Keratinocyte (primary cell): Measurements from ENCODE around the gene CTTNBP2. TPM values are rescaled to one million over a fixed set of nuclear protein-coding genes. Genes with fewer than 3 reads are reported as not detected.

ENCODE experiments used
- DNase-seq: peaks from one replicate; pipeline ENCODE4 v3.0.0-alpha.2; 2011; ENCODE audit warnings: low read depth, missing footprints, low spot score
- FAIRE-seq: peaks from 2 replicates; lab custom pipeline; 2011; peaks lifted over from hg19 to GRCh38; lab: Jason Lieb, UNC
- H2AFZ ChIP-seq: 2 replicates; pipeline ENCODE4 v1.6.0; 2012; ENCODE audit warnings: low read length, control low read depth, inconsistent platforms; ENCODE audit not compliant: control insufficient read depth
- H3K27ac ChIP-seq: 2 replicates; pipeline ENCODE4 v1.5.1; 2011; ENCODE audit warnings: low read length; ENCODE audit not compliant: control insufficient read depth, insufficient read depth
- H3K27me3 ChIP-seq: 3 replicates; pipeline ENCODE4 v1.6.0; 2011; ENCODE audit warnings: low read length; ENCODE audit not compliant: control insufficient read depth, insufficient read depth; ENCODE audit errors: extremely low read depth
- H3K36me3 ChIP-seq, 2 experiments: 2 replicates in 1 of 2; 3 replicates in 1 of 2; pipeline ENCODE4 v1.5.1; 2011; ENCODE audit warnings: low read length in 2 of 2, mild to moderate bottlenecking in 1 of 2; ENCODE audit not compliant: control insufficient read depth in 2 of 2, insufficient read depth in 2 of 2; ENCODE audit errors: extremely low read depth in 1 of 2
- H3K4me1 ChIP-seq: 3 replicates; pipeline ENCODE4 v1.5.1; 2011; ENCODE audit warnings: low read length; ENCODE audit not compliant: control insufficient read depth, insufficient read depth; ENCODE audit errors: extremely low read depth
- H3K4me2 ChIP-seq: 3 replicates; pipeline ENCODE4 v1.6.0; 2011; ENCODE audit warnings: low read depth, low read length; ENCODE audit not compliant: control insufficient read depth, insufficient read depth; ENCODE audit errors: extremely low read depth
- H3K4me3 ChIP-seq, 3 experiments: fragments of 200-600 bp in 1 of 3; sonication (generic) in 1 of 3; 2 replicates in 2 of 3; 3 replicates in 1 of 3; pipeline ENCODE4 v1.5.1; 2011 to 2016; ENCODE audit warnings: low read length in 3 of 3, mild to moderate bottlenecking in 3 of 3, control low read depth in 2 of 3, inconsistent platforms in 1 of 3, low read depth in 1 of 3, mixed read lengths in 1 of 3, mixed run types in 1 of 3, moderate library complexity in 1 of 3; ENCODE audit not compliant: control insufficient read depth in 2 of 3, insufficient read depth in 2 of 3; ENCODE audit errors: extremely low read depth in 1 of 3
- H3K79me2 ChIP-seq: 2 replicates; pipeline ENCODE4 v1.6.0; 2012; ENCODE audit warnings: low read length; ENCODE audit not compliant: control insufficient read depth, insufficient read depth
- H3K9ac ChIP-seq: 3 replicates; pipeline ENCODE4 v1.6.0; 2011; ENCODE audit warnings: low read length; ENCODE audit not compliant: control insufficient read depth, insufficient read depth; ENCODE audit errors: extremely low read depth
- H3K9me1 ChIP-seq: 3 replicates; pipeline ENCODE4 v1.6.0; 2011; ENCODE audit warnings: low read length; ENCODE audit not compliant: control insufficient read depth, insufficient read depth; ENCODE audit errors: extremely low read depth
- H3K9me3 ChIP-seq: 2 replicates; pipeline ENCODE4 v1.5.1; 2012; ENCODE audit warnings: low read depth, low read length; ENCODE audit not compliant: control insufficient read depth
- H4K20me1 ChIP-seq: 3 replicates; pipeline ENCODE4 v1.6.0; 2011; ENCODE audit warnings: low read length; ENCODE audit not compliant: control insufficient read depth, insufficient read depth; ENCODE audit errors: extremely low read depth
- EZH2 ChIP-seq: IDR thresholded peaks from one replicate; pipeline ENCODE4 v1.6.1; 2012; ENCODE audit warnings: inconsistent platforms, mild to moderate bottlenecking, low read length, moderate library complexity
- dilution Hi-C: fragments of 300-500 bp; cut with MboI; formaldehyde crosslinking; loops from one replicate; pipeline ENCODE4 v1.7.0; 2020; ENCODE audit warnings: low sequenced_read_pairs; ENCODE audit not compliant: extremely low pct_ligation_motif_present
- polyA plus RNA-seq, 5 experiments: library from polyadenylated mRNA; depleted of rRNA in 3 of 5; stranded (reverse) in 3 of 5; stranded (forward) in 1 of 5; unstranded in 1 of 5; fragments of >200 nt; gene quantifications; 1 replicate in 1 of 5; 2 replicates in 3 of 5; 3 replicates in 1 of 5; pipeline versions ENCODE4 v1.2.1 to v1.2.3, GENCODE V29; 2011 to 2012; ENCODE audit warnings: missing spikeins in 2 of 5, low read depth in 1 of 5, low replicate concordance in 1 of 5
- TF ChIP-seq, protein P1 (sequence below), 3 experiments: IDR thresholded peaks in 1 of 3; conservative IDR thresholded peaks in 1 of 3; optimal IDR thresholded peaks in 1 of 3; 2 replicates in 2 of 3; 3 replicates in 1 of 3; pipeline versions ENCODE3 to v1.5.1; 2011; ENCODE audit warnings: low read length in 3 of 3, mild to moderate bottlenecking in 3 of 3, moderate library complexity in 2 of 3, control low read depth in 1 of 3, inconsistent platforms in 1 of 3; ENCODE audit not compliant: insufficient read depth in 2 of 3; ENCODE audit errors: extremely low read depth in 1 of 3

CTTNBP2 gene
- polyA plus RNA-seq, 1 donor (not counting 4 experiments of a cell fraction or from before 2014, with no cell fraction given), result 0.55 TPM

DNA sequence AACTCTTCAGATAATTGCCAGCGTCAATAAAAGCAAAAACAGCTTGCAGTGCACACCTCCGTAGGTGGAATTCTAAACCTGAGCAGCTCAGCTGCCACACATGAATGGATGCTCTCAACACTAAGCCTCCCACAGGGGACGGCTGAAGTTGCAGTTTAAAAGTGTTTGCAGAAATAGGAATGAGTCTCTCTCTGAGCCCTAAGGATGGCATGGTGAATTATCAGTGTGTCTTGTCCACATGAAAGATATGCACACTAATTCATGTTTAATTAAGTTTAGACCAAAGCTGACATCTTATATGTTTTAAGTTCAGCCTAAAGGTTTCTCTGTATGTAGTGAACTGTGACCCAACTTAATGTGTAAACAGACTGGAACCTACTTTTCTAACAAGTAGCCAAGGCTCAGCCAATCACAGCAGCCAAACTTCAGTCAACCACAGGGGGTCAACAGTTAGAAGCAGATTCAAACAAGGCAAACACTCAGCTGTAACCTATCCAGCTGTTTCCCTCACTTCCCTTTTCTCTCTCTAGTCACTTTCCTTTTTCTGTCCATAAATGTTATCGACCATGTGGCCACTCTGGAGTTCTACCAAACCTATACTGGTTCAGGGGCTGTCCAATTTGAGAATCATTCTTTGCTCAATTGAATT lies 38.1 kb downstream of the CTTNBP2 start:
- dilution Hi-C loops, result no loop called here
- Histone ChIP-seq H4K20me1 (no peaks in the 10 kb centered on the region), H2AFZ (no peak overlapping the region), H3K4me2 (no peak overlapping the region), H3K9me3 (no peaks in the 10 kb centered on the region), H3K36me3 (no peaks in the 10 kb centered on the region), H3K27me3 (no peaks in the 10 kb centered on the region), H3K79me2 (no peaks in the 10 kb centered on the region), H3K9me1 (no peaks in the 10 kb centered on the region), H3K4me1 (no peaks in the 10 kb centered on the region), H3K9ac (no peak overlapping the region), H3K4me3 (no peak overlapping the region), H3K27ac (no peak overlapping the region)
- FAIRE-seq, result no peak
- TF ChIP-seq, protein P1, sequence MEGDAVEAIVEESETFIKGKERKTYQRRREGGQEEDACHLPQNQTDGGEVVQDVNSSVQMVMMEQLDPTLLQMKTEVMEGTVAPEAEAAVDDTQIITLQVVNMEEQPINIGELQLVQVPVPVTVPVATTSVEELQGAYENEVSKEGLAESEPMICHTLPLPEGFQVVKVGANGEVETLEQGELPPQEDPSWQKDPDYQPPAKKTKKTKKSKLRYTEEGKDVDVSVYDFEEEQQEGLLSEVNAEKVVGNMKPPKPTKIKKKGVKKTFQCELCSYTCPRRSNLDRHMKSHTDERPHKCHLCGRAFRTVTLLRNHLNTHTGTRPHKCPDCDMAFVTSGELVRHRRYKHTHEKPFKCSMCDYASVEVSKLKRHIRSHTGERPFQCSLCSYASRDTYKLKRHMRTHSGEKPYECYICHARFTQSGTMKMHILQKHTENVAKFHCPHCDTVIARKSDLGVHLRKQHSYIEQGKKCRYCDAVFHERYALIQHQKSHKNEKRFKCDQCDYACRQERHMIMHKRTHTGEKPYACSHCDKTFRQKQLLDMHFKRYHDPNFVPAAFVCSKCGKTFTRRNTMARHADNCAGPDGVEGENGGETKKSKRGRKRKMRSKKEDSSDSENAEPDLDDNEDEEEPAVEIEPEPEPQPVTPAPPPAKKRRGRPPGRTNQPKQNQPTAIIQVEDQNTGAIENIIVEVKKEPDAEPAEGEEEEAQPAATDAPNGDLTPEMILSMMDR (optimal IDR thresholded peaks at IDR 0.05 in 1 of 3, IDR thresholded peaks at IDR 0.05 in 1 of 3, conservative IDR thresholded peaks at IDR 0.05 in 1 of 3; ENCODE audit: extremely low read depth in 1 of 3, insufficient read depth in 2 of 3, low read length in 3 of 3), result no peak
- no peak for TF ChIP-seq EZH2
- no peak for DNase-seq

DNA sequence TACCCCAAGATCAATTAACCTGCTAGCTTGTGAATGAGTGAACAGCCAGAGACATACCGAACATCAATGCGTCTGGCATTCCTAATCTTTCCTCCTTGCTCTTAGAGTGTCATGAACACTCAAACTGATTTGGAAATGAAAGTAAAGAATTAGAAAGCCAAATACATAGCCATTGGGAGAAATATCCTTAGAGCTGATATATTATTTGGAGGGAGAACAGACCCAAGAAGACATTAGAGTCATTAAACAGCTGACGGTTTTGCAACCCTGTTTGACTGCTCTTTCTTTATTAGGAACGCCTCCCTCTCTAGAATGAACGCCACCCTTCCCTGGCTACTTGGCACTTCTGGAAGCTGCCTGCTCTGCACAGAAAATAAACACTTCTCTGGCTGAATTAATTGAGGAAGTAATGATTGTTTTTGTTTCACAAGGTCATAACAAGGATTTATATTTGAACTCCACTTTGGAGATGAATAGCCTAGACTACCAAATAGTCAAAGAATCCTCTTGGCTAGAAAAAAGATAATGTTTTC lies 42.8 kb downstream of the CTTNBP2 start:
- H3K79me2 ChIP-seq, result no peaks in the 10 kb centered on the region
- no peak overlapping the region for H3K9ac ChIP-seq
- H3K9me3 ChIP-seq, result no peaks in the 10 kb centered on the region
- H3K36me3 ChIP-seq, result no peaks in the 10 kb centered on the region
- no peaks in the 10 kb centered on the region for H3K9me1 ChIP-seq
- no peak overlapping the region for H2AFZ ChIP-seq
- no peaks in the 10 kb centered on the region for H3K27me3 ChIP-seq
- TF ChIP-seq, protein P1 (optimal IDR thresholded peaks at IDR 0.05 in 1 of 3, IDR thresholded peaks at IDR 0.05 in 1 of 3, conservative IDR thresholded peaks at IDR 0.05 in 1 of 3; ENCODE audit: extremely low read depth in 1 of 3, insufficient read depth in 2 of 3, low read length in 3 of 3), result no peak
- TF ChIP-seq EZH2, result no peak
- H3K27ac ChIP-seq, result no peak overlapping the region
- H4K20me1 ChIP-seq, result no peaks in the 10 kb centered on the region
- H3K4me1 ChIP-seq, result peaks cover 3% of the 10 kb centered on the region
- no peak overlapping the region for H3K4me3 ChIP-seq
- no peak for FAIRE-seq
- dilution Hi-C loops, result no loop called here
- H3K4me2 ChIP-seq, result no peak overlapping the region
- DNase-seq, result no peak
